ENCODE data around the gene NIN.
A peak's percentile ranks its signal among the peaks of the same experiment; 100 is the strongest.

The NIN gene

DNA sequence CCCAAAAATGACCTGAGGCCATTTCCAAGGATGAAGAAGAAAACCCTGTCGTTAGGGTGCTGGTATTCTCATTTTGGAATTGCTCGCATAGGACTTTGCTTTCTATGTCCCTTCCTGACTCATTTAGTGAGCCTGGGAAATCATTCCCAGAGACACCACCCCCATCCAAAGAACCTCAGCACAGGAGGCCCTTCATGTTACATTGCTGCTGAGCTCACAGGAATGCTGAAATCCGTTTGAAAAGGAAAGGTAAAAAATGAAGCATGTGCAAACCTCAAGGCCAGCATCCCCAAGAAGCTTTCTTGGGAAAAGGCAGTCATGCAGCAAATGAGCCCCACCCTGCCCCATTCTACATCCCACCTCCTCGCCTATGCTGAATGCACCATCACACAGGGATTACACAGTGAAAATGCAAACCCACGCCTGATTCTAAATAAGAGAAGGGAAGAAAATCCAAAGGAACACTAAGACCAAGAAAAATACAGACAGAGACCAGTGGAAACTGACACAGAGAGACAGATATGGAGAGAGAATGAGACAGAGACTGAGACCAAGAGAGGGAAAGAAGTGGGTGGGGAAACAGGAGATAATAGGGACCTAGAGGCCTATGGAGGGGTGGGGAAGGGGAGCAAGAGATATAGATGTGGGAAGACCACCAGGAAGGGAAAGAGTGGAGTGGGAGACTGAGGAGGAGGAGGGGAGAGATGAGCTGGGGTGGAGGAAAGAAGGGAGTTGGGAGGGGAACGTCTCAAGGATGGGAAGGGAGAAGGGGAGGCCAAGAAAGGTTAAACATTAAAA, 33.5 kb downstream of the NIN start:
- no peak overlapping the region for H3K4me3 ChIP-seq (ENCODE audit: low read length)

DNA sequence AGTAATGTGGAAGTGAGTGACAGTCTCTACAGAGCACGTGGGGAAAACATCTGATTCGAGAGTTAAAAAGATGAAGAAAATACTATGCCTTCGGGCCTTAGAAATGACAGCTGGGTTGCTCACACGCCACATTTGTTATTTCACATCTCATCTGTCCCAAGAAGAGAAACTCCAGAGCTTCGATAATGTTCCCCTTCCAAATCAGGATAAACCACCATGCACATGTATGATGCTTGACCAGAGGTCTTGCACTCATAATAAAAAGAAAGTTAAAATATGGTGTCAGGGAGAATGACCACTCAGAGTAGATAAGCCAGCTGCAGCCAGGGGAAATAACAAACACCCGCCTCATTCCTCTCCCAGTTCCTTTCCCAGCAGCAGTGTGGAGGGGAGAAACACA, 34.6 kb downstream of the NIN start:
- H3K4me3 ChIP-seq (ENCODE audit: low read length) = no peak overlapping the region
- TF ChIP-seq ZNF274 (IDR thresholded peaks at IDR 0.05; ENCODE audit: low read depth, low read length) = no peak

More for the DNA sequence above, 33.5 kb downstream of the NIN start:
- TF ChIP-seq ZNF274 (IDR thresholded peaks at IDR 0.05; ENCODE audit: low read depth, low read length) = no peak

DNA sequence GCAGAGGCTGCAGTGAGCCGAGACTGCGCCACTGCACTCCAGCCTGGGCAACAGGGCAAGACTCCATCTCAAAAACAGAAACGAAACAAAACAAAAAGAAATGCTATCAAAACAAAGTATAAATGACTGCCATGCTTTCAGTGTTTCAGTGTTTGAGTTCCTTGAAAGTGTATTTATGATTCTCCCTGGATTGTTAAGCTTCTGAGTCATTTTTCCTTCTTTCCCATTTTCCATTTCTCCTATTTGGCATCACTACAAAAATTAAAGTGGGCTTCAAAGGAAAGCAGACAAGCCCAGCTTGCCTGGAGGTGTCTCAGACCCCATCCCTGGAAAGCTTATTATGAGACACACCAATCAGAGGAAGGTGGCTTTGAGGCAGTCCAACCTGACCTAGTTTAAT, 35.1 kb downstream of the NIN start:
- H3K4me3 ChIP-seq (ENCODE audit: low read length) = no peak overlapping the region
- no peak for TF ChIP-seq ZNF274 (IDR thresholded peaks at IDR 0.05; ENCODE audit: low read depth, low read length)

DNA sequence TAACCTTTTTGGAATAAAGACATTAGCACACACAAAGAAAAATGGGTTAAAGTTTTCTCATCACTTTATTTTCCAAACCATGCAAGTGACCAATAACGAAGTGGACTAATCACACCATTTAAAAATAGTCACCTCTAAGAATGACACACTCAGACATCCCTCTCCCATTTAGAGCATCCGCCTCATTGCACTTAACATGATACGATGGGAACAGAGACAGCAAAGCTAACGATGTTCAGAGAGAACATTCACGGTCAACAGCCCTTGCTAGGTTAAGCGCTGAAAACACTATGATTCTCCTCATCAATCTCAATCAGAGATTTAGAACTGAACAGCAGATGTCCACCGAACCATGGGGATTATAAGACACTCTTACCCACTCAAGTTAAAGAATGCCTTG, 35.8 kb downstream of the NIN start:
- TF ChIP-seq ZNF274 (IDR thresholded peaks at IDR 0.05; ENCODE audit: low read depth, low read length) = no peak
- no peak overlapping the region for H3K4me3 ChIP-seq (ENCODE audit: low read length)

DNA sequence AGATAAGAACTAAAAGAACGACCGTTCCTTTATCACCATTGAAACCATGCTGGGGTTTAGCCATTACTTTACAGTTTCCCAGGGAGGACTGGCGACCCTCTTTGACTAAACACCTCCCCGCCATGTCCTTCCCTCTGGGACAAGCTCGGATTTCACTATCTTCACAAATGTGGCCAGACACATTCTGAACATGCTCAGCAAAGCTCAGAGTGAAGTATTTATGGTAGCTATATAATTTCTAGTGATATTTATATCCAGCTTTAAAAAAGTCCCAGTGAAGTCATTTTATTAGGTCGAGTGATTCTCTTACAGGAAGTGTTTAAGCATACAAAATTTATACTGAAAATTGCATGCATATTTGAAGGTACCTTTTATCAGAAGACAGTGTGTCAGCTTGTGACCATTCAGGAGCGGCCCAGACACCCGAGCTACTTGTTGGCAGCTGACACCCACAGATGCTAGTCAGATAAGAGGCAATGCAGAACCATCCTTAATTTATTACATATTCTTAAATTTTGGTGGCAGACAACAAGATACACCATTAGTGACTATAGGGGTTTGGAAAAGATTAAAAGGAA, 36.8 kb downstream of the NIN start:
- no peak overlapping the region for H3K4me3 ChIP-seq (ENCODE audit: low read length)
- TF ChIP-seq ZNF274 (IDR thresholded peaks at IDR 0.05; ENCODE audit: low read depth, low read length) = no peak

DNA sequence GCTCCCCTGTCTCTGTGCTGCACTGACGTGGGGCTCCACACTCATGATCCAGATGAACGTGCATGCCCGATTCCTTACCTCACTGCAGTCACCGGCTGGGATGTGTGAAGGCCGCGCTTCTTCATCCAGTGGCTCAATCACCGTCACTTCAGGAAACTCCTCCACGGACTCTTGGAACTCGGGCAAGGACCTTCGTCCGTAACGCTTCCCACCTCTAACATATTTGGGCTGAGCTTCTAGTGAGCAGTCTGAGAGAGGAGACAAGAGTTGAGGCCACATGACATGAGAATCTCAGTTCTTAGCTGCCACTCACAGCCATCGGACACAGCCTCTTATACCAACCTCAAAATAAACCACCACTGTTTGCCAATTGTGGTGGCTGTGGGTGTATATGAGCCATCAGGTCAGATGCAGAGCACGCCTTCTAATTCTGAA, 38.3 kb downstream of the NIN start:
- H3K4me3 ChIP-seq (ENCODE audit: low read length) = peak overlapping the region; percentile 43; the same call in 1 of the 2 replicates
- no peak for TF ChIP-seq ZNF274 (IDR thresholded peaks at IDR 0.05; ENCODE audit: low read depth, low read length)

DNA sequence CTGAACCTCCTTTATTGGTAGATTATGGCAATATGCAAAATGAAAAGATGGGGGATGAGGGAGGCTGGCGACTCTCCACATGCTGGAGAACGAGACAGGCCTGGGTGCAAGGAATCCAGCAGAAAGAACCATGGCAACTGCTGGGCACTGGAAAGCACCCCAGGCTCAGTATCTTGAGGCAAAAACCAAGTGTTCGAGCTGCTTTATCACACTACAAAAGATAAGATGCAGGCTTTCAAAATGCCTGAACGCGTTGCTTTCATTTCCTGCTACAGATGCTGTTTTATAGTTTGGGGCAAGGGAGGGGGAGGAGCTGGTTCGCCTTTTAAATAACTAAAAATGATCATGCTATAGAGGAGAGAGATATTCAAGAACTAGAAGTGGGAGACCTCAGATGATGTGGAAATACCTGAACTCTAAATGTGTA, 38.9 kb downstream of the NIN start:
- no peak for TF ChIP-seq ZNF274 (IDR thresholded peaks at IDR 0.05; ENCODE audit: low read depth, low read length)
- H3K4me3 ChIP-seq (ENCODE audit: low read length) = peak overlapping the region; percentile 62; the same call in 1 of the 2 replicates

DNA sequence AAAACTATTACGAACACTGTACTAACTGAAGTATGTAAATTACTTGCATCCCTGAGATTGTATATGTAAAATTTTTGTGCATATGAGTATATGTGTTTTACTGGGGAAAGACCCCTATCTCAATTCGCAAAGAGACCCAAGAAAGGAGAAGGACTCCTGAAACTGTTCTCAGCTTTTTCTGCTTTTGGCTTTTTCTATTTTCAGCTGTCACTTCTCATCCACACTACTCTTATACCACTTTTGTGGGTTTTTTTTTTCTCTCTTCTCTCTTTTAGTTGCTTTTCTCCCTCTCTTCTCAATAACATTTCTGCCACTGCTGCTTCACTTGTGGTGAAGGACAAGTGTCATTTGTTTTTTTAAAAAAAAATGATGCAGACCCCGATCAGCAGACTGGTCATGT, 39.8 kb downstream of the NIN start:
- TF ChIP-seq ZNF274 (IDR thresholded peaks at IDR 0.05; ENCODE audit: low read depth, low read length) = no peak
- peak overlapping the region; percentile 62; the same call in 1 of the 2 replicates for H3K4me3 ChIP-seq (ENCODE audit: low read length)

DNA sequence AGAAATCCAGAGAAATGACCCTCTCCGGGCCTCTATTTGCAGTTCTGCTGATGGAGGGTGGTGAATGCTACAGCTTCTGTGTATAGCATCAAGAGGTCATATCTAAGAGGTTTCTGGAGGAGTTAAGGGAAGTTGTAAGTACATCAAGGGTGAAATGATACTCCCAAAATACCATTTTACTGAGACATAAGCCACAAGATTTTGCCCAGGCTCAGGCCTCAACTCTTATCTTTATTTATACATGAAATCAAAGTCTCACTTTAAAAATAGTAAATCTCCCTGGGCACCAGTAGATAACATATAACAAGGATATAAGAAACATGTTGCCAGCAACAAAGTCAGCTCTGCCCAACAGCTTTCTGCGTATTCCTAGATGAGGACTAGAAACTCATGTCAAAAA, 40.4 kb downstream of the NIN start:
- peak overlapping the region; percentile 64; the same call in 1 of the 2 replicates for H3K4me3 ChIP-seq (ENCODE audit: low read length)
- TF ChIP-seq ZNF274 (IDR thresholded peaks at IDR 0.05; ENCODE audit: low read depth, low read length) = no peak

DNA sequence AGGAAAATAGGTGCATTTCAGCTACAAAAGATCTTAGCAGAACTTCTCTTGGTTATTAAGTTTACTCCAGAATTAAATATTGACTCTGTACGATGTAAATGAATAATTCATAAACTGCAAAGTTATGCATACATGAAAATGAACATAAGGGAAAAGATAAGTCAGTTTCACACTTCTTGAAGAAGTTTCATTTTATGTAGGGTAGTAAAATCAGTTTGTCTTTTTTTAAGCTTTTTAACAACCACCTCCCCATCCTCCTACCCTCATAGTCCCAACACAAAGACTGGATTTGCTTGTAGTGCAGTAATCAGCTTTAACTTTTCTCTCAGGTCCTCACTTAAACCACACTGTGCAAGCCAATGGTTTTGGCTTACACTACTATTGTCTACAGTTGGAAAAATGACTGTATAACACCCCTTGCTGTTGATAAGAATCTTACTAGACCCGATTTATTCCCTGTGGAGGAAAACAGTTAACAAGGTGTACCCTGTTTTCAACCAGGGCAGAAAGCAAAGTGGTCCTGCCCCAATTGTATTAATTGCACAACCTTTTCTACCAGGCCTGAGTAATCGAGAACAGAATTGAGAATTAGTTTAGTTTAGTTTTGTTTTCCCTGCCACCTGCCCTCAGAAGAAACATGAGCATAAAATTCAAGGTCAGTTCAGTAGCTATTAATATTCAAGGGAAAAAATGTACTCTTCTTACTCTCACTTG, 44.1 kb downstream of the NIN start:
- H3K4me3 ChIP-seq (ENCODE audit: low read length) = no peak overlapping the region; the same call in 1 of the 2 replicates
- TF ChIP-seq ZNF274 (IDR thresholded peaks at IDR 0.05; ENCODE audit: low read depth, low read length) = no peak

DNA sequence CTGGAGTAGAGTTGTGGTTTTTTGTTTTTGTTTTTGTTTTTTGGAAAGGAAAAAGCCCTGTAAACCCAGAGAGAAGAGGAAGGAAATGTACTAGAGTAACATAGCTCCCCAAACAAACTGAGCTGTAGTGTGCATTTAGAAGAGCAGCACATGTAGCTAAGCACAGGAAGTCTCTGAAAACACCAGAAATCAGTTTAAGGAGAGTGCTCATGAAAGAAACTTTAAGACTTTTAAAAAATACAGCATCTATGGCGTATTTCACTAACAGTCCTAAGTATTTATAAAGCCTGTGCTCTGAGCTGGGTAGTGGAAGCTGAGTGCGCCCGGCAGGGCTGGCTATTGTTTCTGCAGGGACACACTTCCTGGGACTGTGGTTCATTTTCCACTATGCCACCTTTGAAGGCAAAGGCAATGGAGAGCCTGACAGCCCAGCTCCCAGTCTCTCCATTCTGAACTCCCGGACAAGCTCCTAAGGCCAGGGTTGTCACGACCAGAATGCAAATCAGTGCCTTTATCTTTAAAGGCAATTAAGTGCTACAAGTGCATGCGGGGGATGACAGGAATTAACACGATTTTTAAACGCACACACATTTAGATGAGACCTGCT, 45.4 kb downstream of the NIN start:
- no peak for TF ChIP-seq ZNF274 (IDR thresholded peaks at IDR 0.05; ENCODE audit: low read depth, low read length)
- no peak overlapping the region; the same call in 1 of the 2 replicates for H3K4me3 ChIP-seq (ENCODE audit: low read length)

DNA sequence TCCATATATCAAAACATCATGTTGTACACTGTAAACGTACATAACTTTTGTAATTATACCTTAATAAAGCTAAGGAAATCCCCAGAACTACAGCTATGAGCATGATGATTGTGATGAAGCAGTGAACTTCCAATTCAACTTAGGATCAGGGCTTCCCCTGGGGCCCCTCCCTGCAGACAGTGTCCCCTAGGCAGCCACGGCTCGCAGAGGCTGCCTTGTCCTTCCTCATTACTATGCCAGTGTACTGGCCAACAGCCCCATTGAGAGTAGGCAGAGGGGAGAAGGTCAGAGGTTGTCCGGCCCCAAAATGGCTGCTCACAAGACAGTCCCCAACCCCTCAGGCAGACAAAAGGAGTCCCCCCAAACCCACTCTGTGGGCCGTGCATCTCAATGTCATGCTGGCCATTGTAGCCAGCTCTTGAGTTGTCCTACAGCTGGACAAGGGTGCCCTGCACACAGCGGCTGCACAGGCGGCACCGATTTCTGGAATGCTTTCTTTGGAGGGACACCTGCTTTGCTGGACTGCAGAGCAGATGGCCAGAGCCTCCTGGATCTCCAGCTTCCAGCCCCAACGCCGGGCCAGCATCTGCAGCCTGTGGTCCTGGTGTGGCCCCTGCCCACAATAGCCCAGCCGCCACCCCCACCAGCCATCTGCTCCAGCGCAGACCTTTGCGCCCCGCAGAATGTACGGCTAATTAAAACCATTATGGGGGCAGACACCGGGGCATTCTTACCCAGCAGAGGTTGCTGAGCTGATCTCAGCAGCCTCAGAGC, 46.1 kb downstream of the NIN start:
- no peak overlapping the region for H3K4me3 ChIP-seq (ENCODE audit: low read length)
- no peak for TF ChIP-seq ZNF274 (IDR thresholded peaks at IDR 0.05; ENCODE audit: low read depth, low read length)

DNA sequence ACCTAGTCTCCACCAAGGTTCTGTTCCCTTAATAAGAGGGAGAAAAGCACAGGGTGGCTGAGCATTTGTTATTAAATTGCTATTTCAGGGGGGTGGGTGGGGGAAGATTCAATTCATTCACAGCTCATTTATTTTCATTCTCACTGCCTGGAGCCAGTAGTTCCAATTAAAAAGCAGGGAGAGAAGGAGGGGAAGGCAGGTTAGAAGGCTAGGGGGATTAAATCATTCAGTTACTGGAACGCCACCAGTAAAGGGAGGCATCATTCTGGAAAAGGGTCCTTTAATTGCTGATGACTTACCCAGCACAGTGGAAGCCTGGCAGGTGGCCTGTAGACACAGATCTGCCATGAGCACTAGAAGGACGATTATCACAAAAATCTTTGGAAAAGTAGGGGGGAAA, 47.4 kb downstream of the NIN start:
- TF ChIP-seq ZNF274 (IDR thresholded peaks at IDR 0.05; ENCODE audit: low read depth, low read length) = no peak
- H3K4me3 ChIP-seq (ENCODE audit: low read length) = no peak overlapping the region

DNA sequence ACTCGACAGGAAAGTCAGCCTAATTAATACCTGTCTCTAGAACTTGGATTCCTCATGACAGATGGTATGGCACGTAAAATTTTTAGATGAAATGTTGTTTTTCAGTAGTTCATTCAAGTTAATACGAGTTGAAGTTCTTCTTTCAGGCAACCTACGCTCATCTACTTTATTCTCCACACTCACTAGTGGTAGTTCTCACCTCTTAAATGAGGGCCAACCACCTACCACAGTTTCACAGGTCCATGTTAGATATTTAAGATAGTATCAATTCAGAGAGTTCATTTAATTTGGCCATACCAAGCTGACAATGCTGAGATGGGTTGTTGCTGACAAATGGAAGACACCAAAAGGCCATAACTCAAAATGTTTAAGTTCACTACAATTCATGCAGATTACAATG, 50.6 kb downstream of the NIN start:
- H3K4me3 ChIP-seq (ENCODE audit: low read length) = no peak overlapping the region
- no peak for TF ChIP-seq ZNF274 (IDR thresholded peaks at IDR 0.05; ENCODE audit: low read depth, low read length)

All from GM08714 (cell line).